Prostate gland (tissue), 2 donors: ENCODE measurements around the gene WAC.

Experiments used
- POLR2A ChIP-seq: fragments of 450-650 bp; IDR thresholded peaks from one replicate; pipeline ENCODE4 v1.6.1; 2016; ENCODE audit warnings: antibody characterized with exemption, mild to moderate bottlenecking
- POLR2AphosphoS5 ChIP-seq: sonication (generic); formaldehyde crosslinking; IDR thresholded peaks from one replicate; pipeline ENCODE4 v1.6.1; 2017; ENCODE audit warnings: antibody characterized with exemption
- TF ChIP-seq, protein P1 (sequence below), 4 experiments: fragments of 200-600 bp in 2 of 4; fragments of 450-650 bp in 2 of 4; sonication (generic) in 2 of 4; IDR thresholded peaks; 1 replicate in 3 of 4; 2 replicates in 1 of 4; pipeline ENCODE4 v1.5.1; 2016 to 2019; ENCODE audit warnings: antibody characterized with exemption in 4 of 4, mild to moderate bottlenecking in 2 of 4, moderate library complexity in 2 of 4

DNA sequence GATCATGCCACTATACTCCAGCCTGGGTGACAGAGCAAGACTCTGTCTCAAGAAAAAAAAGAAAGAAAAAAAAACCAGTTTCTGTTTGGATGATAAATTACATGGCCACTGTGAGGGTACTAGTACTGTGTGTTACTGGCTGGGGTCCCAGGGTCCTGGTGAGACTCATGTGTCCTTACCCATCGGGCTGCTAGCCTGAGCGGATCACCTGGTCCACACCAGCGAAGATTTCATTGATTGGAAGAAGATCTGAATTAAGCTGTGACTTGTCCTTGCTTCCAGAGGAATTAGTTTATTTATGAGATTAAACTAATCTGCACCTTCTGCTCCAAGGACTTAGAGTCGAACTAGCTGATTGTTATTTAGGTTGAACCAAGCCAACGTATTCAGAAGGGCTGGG is 104.4 kb downstream of the WAC start:
- no peak for TF ChIP-seq POLR2A
- TF ChIP-seq, protein P1, sequence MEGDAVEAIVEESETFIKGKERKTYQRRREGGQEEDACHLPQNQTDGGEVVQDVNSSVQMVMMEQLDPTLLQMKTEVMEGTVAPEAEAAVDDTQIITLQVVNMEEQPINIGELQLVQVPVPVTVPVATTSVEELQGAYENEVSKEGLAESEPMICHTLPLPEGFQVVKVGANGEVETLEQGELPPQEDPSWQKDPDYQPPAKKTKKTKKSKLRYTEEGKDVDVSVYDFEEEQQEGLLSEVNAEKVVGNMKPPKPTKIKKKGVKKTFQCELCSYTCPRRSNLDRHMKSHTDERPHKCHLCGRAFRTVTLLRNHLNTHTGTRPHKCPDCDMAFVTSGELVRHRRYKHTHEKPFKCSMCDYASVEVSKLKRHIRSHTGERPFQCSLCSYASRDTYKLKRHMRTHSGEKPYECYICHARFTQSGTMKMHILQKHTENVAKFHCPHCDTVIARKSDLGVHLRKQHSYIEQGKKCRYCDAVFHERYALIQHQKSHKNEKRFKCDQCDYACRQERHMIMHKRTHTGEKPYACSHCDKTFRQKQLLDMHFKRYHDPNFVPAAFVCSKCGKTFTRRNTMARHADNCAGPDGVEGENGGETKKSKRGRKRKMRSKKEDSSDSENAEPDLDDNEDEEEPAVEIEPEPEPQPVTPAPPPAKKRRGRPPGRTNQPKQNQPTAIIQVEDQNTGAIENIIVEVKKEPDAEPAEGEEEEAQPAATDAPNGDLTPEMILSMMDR (IDR thresholded peaks at IDR 0.05), result no peak
- no peak for TF ChIP-seq POLR2AphosphoS5
